IMR-90 (cell line): ENCODE data around the gene TFB1M. TPM values are rescaled to one million over a fixed set of nuclear protein-coding genes. Genes with fewer than 3 reads are reported as not detected.

Experiments used
- polyA plus RNA-seq, 3 experiments: library from polyadenylated mRNA; depleted of rRNA; stranded (reverse); fragments of >200 nt; gene quantifications; 2 replicates each; pipeline ENCODE4 v1.2.3, GENCODE V29; 2012; ENCODE audit warnings: low replicate concordance in 1 of 3
- total RNA-seq: library from RNA; depleted of rRNA; stranded (reverse); fragments of >200 nt; gene quantifications from 2 replicates; pipeline ENCODE4 v1.2.3, GENCODE V29; 2012; rRNA removed

TFB1M gene
- total and polyA plus RNA-seq, 2 of the 4 experiments (the other 2 are of a cell fraction) = 18.1 to 22.4 TPM

Other genes with a start within 250 kb of the TFB1M start
- gene CLDN20, start 50.5 kb downstream of the TFB1M start, total RNA-seq = not detected in 2 replicates
- not detected in 2 replicates for gene CLDN20, start 50.5 kb downstream of the TFB1M start, polyA plus RNA-seq (2012; rRNA removed)
- gene NOX3, start 141.4 kb upstream of the TFB1M start, total RNA-seq = not detected in 2 replicates
- gene NOX3, start 141.4 kb upstream of the TFB1M start, polyA plus RNA-seq (2012; rRNA removed) = not detected in 2 replicates